Activated naive CD8-positive, alpha-beta T cell treated with anti-CD3 and anti-CD28 coated beads, Interleukin-2, amount 50 U/mL, for 24 hours (primary cell): ENCODE data around the gene ATP4A.

ENCODE experiments used
- ATAC-seq: fragments of 150-1000 bp; cut with Tn5 transposase; one replicate; pipeline ENCODE4 v1.10.0; 2021
- DNase-seq: peaks from one replicate; pipeline ENCODE4 v3.0.0; 2021
- H3K27ac Mint-ChIP-seq: one replicate; pipeline ENCODE4 v1.8.0; 2021; ENCODE audit warnings: mild to moderate bottlenecking, mixed read lengths
- H3K27me3 Mint-ChIP-seq: one replicate; pipeline ENCODE4 v1.8.0; 2021; ENCODE audit warnings: mixed read lengths
- H3K36me3 Mint-ChIP-seq: one replicate; pipeline ENCODE4 v1.8.0; 2021; ENCODE audit warnings: low read depth, mixed read lengths
- H3K4me1 Mint-ChIP-seq: one replicate; pipeline ENCODE4 v1.8.0; 2021; ENCODE audit warnings: mixed read lengths
- H3K4me3 Mint-ChIP-seq: one replicate; pipeline ENCODE4 v1.8.0; 2021; ENCODE audit warnings: mild to moderate bottlenecking, moderate library complexity, mixed read lengths
- H3K9me3 Mint-ChIP-seq: one replicate; pipeline ENCODE4 v1.8.0; 2021; ENCODE audit warnings: mixed read lengths

ATP4A gene

DNA sequence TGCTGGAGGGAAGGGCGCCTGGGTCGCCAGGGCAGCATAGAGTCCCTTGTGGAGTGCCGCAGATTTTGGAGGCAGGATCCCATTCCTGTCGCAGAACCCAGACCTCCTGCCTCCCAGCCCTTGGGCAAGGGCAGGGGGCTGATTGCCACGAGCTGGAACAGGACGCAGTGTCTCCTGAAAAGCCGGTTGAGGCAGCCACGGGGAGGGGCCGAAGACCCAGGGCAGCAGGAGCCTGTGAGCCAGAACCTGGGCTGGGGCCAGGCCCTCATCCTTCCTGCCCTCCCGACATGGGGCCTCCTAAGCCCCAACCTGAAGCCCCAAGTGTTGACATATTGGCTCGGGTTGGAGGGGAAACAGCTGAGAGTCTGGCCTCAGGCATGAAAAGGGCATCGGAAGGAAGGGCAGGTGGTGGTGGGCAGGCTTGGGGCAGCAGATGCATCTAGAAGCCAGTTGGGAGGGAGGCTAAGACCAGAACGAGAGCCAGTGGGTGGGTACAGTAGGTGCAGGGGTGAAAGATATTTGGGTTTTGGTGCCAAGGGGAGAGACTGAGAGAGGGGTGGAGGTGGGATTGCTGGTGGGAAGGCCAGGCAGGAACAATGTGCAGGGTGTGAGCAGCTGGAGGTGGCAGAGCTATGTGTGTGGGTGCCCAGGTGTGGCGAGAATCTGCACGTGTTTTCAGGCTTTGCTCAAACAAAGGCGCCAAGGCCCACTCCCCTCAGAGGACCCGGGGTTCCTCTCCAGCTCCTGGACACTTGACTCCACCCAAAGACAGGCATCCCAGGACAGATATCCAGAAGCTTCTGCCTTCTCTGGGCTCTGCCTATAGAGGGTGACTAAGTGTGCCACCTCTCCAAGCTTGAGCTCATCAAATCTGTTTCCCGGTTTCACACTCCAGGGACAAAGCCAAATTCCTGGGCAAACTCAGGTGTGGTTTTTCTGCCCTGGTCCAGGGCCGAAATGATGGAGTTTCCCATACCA lies 33.9 kb downstream of the ATP4A start:
- Mint-ChIP-seq H3K4me3 (no peak overlapping the region), H3K9me3 (no peaks in the 10 kb centered on the region), H3K27me3 (peaks cover 28% of the 10 kb centered on the region), H3K27ac (no peak overlapping the region), H3K36me3 (no peaks in the 10 kb centered on the region), H3K4me1 (peaks cover 13% of the 10 kb centered on the region)
- DNase-seq (no peak), ATAC-seq (no peak)

DNA sequence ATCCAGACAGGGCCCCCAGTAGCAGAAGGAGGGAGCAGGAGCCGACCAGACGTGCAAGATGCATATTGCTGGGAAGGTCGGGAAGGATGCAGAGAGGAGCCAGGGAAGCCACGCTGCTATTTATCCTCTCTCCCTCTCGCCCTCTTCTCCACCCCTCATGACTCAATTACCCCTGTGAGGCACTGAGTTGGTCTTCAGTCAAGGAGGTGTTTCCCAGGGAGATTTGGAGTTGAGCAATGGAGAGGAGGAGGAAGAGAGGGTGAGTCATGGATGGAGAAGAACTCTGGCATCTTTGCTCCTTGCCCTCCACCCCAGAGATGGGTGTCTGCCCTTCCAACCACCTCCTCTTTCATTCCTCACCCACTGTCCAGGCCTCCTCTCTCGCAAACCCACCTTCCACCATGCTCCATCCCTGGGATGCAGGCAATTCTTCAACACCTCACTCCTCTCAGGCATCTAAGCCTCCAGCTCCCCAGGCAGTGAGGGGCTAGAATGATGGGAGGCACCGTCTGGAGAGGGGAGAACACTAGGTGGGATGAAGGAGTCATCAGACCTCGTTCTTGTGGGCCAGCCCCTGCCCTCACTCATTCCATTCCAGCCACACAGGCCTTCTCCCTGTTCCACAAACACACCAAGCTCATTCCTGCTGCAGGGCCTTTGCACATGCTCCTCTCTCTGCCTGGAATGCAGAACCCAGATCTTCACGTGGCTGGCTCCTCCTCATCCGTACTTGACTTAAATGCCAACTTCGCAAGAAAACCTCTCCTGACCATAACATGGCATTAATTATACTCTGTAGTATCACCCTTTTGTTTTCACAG lies 35.0 kb downstream of the ATP4A start, which contains the start of gene SBSN:
TSS of gene SBSN (minus strand) at position 94 of the 821 bp plus-strand sequence. CDS start at position 64, 30 bp downstream.
- no peaks in the 10 kb centered on the region for H3K36me3 Mint-ChIP-seq
- no peak for DNase-seq

DNA sequence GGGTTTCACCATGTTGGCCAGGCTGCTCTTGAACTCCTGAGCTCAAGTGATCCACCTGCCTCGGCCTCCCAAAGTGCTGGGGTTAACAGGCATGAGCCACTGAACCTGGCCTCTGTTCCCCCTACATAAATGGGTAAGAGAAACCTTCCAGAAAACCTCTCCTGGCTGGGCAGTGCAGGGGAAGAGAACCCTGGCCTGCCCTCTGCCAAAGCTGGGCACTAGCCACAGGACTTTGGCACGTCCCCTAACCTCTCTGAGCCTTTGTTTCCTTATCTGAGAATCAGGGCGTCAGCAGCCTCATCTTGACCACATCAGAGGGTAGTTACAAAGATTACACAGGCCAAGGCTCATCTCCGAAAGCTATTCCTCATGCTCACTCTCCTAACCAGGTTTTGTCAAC lies 37.6 kb downstream of the ATP4A start:
- ATAC-seq = no peak
- Mint-ChIP-seq H3K27ac (no peak overlapping the region), H3K4me1 (no peaks in the 10 kb centered on the region), H3K4me3 (no peak overlapping the region), H3K27me3 (peaks cover 18% of the 10 kb centered on the region), H3K9me3 (no peaks in the 10 kb centered on the region), H3K36me3 (no peaks in the 10 kb centered on the region)
- no peak for DNase-seq

More for the DNA sequence above, 35.0 kb downstream of the ATP4A start, which contains the start of gene SBSN:
- peaks cover 5% of the 10 kb centered on the region for H3K4me1 Mint-ChIP-seq
- H3K4me3 Mint-ChIP-seq = no peak within 1 kb of the TSS
- H3K27ac Mint-ChIP-seq = no peak within 1 kb of the TSS
- H3K9me3 Mint-ChIP-seq = no peaks in the 10 kb centered on the region
- no peak for ATAC-seq
- peaks cover 25% of the 10 kb centered on the region for H3K27me3 Mint-ChIP-seq

- Mint-ChIP-seq H3K4me3 (no peak overlapping the region), H3K36me3 (no peaks in the 10 kb centered on the region), H3K27me3 (peaks cover 21% of the 10 kb centered on the region), H3K9me3 (no peaks in the 10 kb centered on the region), H3K4me1 (no peaks in the 10 kb centered on the region), H3K27ac (no peak overlapping the region)
- no peak for DNase-seq
- ATAC-seq = no peak
These were observed 39.1 kb downstream of the ATP4A start for GRCh38 chr19:35524181-35524837.

GRCh38 chr19:35522745-35523327 lies 40.6 kb downstream of the ATP4A start:
- DNase-seq (no peak), ATAC-seq (no peak)
- Mint-ChIP-seq H3K9me3 (no peaks in the 10 kb centered on the region), H3K27ac (no peak overlapping the region), H3K4me3 (no peak overlapping the region), H3K4me1 (no peaks in the 10 kb centered on the region), H3K36me3 (no peaks in the 10 kb centered on the region), H3K27me3 (peaks cover 10% of the 10 kb centered on the region)

DNA sequence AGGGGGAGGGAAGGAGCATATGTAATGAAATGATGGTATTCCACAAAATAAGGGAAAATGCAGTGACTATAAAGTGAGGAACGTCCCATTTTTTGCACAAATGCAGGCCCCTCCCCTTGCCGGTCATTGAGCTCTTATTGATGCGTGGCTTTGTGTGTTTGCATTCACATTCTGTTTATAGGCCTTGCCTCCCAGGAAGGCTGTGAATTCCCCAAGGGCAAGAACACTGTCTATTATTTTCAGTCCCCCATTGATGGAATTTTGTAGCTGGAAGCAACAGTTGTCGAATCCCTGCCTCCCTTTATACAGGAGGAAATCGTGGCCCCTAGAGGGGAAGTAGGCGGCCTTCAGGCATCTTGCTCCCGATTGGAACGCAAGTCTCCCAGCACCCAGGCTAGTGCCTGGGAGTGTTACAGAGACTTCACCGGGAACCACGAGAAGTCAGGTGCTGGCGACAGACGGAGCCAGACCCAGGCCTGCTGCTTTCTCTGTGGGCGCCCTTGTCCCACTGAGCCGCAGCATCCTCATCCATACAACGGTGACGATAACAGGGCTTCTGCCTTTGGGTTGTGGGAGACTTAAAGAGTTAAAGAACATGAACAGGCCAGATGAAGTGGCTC lies 42.2 kb downstream of the ATP4A start:
- Mint-ChIP-seq H3K27me3 (peaks cover 9% of the 10 kb centered on the region), H3K4me1 (no peaks in the 10 kb centered on the region), H3K27ac (no peak overlapping the region), H3K36me3 (no peaks in the 10 kb centered on the region), H3K9me3 (no peaks in the 10 kb centered on the region), H3K4me3 (no peak overlapping the region)
- DNase-seq (no peak), ATAC-seq (no peak)

- no peak for DNase-seq
- Mint-ChIP-seq H3K27ac (no peak overlapping the region), H3K36me3 (no peaks in the 10 kb centered on the region), H3K27me3 (peaks cover 11% of the 10 kb centered on the region), H3K4me3 (no peak overlapping the region), H3K9me3 (no peaks in the 10 kb centered on the region), H3K4me1 (no peaks in the 10 kb centered on the region)
- ATAC-seq = no peak
These were observed 44.2 kb downstream of the ATP4A start for GRCh38 chr19:35519291-35519690.

GRCh38 chr19:35518313-35518712 lies 45.1 kb downstream of the ATP4A start:
- Mint-ChIP-seq H3K27ac (no peak overlapping the region), H3K4me3 (no peak overlapping the region), H3K36me3 (no peaks in the 10 kb centered on the region), H3K9me3 (no peaks in the 10 kb centered on the region), H3K27me3 (peaks cover 13% of the 10 kb centered on the region), H3K4me1 (no peaks in the 10 kb centered on the region)
- ATAC-seq (no peak), DNase-seq (no peak)

- no peak overlapping the region for H3K27ac Mint-ChIP-seq
- ATAC-seq = no peak
These were observed 46.1 kb downstream of the ATP4A start for GRCh38 chr19:35517342-35517741.

GRCh38 chr19:35516310-35516709 lies 47.1 kb downstream of the ATP4A start:
- Mint-ChIP-seq H3K36me3 (no peaks in the 10 kb centered on the region), H3K27ac (no peak overlapping the region), H3K9me3 (no peaks in the 10 kb centered on the region), H3K4me1 (no peaks in the 10 kb centered on the region), H3K27me3 (peaks cover 28% of the 10 kb centered on the region), H3K4me3 (no peak overlapping the region)
- no peak for DNase-seq
- ATAC-seq = no peak

More at GRCh38 chr19:35517342-35517741, 46.1 kb downstream of the ATP4A start:
- Mint-ChIP-seq H3K9me3 (no peaks in the 10 kb centered on the region), H3K27me3 (peaks cover 20% of the 10 kb centered on the region), H3K4me1 (no peaks in the 10 kb centered on the region), H3K4me3 (no peak overlapping the region), H3K36me3 (no peaks in the 10 kb centered on the region)
- DNase-seq = no peak

- Mint-ChIP-seq H3K9me3 (no peaks in the 10 kb centered on the region), H3K4me1 (peaks cover 11% of the 10 kb centered on the region), H3K27me3 (peaks cover 42% of the 10 kb centered on the region)
These were observed 49.1 kb downstream of the ATP4A start for GRCh38 chr19:35514282-35514809.

DNA sequence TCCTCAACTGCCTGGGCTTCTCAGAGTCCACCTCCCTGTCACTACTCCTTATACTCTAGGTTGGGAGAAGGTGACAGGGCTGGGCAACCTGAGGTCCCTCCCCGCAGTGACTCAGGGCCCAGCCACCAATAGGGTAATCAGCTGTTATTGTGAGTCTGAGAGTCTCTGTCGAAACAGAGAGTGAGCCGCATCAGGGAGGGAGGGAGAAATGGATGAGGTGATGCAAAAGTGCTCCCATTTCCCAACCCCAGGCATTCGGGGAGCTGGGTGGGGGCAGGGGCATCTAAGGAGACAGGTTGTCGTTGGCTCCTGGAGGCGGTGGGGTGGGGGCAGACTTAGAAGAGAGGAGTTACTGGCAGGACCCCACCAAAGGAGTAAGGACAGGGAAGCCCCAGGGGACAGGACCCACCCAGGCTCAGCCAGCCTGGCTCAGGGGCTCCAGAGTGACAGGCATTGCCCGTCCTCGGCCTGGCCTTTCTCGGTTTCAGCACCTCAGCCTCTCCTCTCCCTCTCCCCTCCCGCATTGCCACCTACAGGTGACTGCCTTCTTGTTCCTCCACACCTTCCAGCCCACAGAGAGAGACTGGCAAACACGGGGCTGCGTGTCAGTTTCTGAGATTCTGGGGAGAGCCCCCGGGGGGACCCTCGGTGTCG lies 49.7 kb downstream of the ATP4A start, which contains the start of gene DMKN:
TSS of gene DMKN (minus strand) at position 22 of the 654 bp plus-strand sequence. CDS start 174 bp downstream, outside the sequence.
- ATAC-seq (no peak), DNase-seq (no peak)
- H3K36me3 Mint-ChIP-seq = no peaks in the 10 kb centered on the region
- H3K4me3 Mint-ChIP-seq = no peak within 1 kb of the TSS
- H3K9me3 Mint-ChIP-seq = no peaks in the 10 kb centered on the region
- H3K4me1 Mint-ChIP-seq = peaks cover 13% of the 10 kb centered on the region
- no peak within 1 kb of the TSS for H3K27ac Mint-ChIP-seq
- peaks cover 44% of the 10 kb centered on the region for H3K27me3 Mint-ChIP-seq

More at GRCh38 chr19:35514282-35514809, 49.1 kb downstream of the ATP4A start:
- no peak overlapping the region for H3K27ac Mint-ChIP-seq
- no peak for ATAC-seq
- no peaks in the 10 kb centered on the region for H3K36me3 Mint-ChIP-seq
- H3K4me3 Mint-ChIP-seq = no peak overlapping the region
- no peak for DNase-seq
